NT2/D1 (cell line): Measurements from ENCODE around the gene KCNN1.

Experiments
- DNase-seq: peaks from one replicate; pipeline ENCODE4 v3.0.0-alpha.2; 2011; ENCODE audit warnings: low read depth, low spot score
- H3K27me3 ChIP-seq: 2 replicates; pipeline ENCODE4 v1.6.0; 2011; ENCODE audit warnings: mild to moderate bottlenecking; ENCODE audit not compliant: insufficient read length, insufficient read depth
- H3K36me3 ChIP-seq: 2 replicates; pipeline ENCODE4 v1.6.1; 2011; ENCODE audit warnings: mild to moderate bottlenecking, low read length, mixed read lengths; ENCODE audit not compliant: insufficient read depth, insufficient read length
- H3K4me1 ChIP-seq: 2 replicates; pipeline ENCODE4 v1.5.1; 2011; ENCODE audit not compliant: insufficient read depth, insufficient read length
- H3K4me3 ChIP-seq: 2 replicates; pipeline ENCODE4 v1.5.1; 2011; ENCODE audit warnings: low read depth; ENCODE audit not compliant: insufficient read length
- H3K9ac ChIP-seq: 2 replicates; pipeline ENCODE4 v1.6.0; 2011; ENCODE audit warnings: low read depth; ENCODE audit not compliant: insufficient read length
- H3K9me3 ChIP-seq: 2 replicates; pipeline ENCODE4 v1.5.1; 2011; ENCODE audit warnings: mild to moderate bottlenecking, low read length; ENCODE audit not compliant: insufficient read depth
- SUZ12 ChIP-seq: IDR thresholded peaks from 2 replicates; pipeline ENCODE4 v1.6.1; 2011; ENCODE audit not compliant: insufficient read length, insufficient read depth; ENCODE audit errors: extremely low read depth
- YY1 ChIP-seq: IDR thresholded peaks from 2 replicates; pipeline ENCODE4 v1.6.1; 2011; ENCODE audit not compliant: insufficient read length, insufficient read depth
- ZNF274 ChIP-seq: IDR thresholded peaks from 2 replicates; pipeline ENCODE4 v1.6.1; 2011; ENCODE audit warnings: mild to moderate bottlenecking, low read depth, low read length

The KCNN1 gene

GRCh38 chr19:18041054-18041453 is 74.1 kb downstream of the KCNN1 start:
- H3K9ac ChIP-seq, result no peak overlapping the region
- TF ChIP-seq SUZ12 (no peak), YY1 (no peak), ZNF274 (no peak)
- H3K4me1 ChIP-seq, result no peaks in the 10 kb centered on the region
- H3K9me3 ChIP-seq, result peaks cover 13% of the 10 kb centered on the region; the same call in 1 of the 2 replicates
- no peaks in the 10 kb centered on the region for H3K27me3 ChIP-seq
- no peak for DNase-seq
- no peaks in the 10 kb centered on the region for H3K36me3 ChIP-seq
- H3K4me3 ChIP-seq, result no peak overlapping the region

- Histone ChIP-seq H3K27me3 (no peaks in the 10 kb centered on the region), H3K9ac (no peak overlapping the region), H3K4me1 (peaks cover 6% of the 10 kb centered on the region), H3K4me3 (no peak overlapping the region), H3K9me3 (peaks cover 13% of the 10 kb centered on the region; the same call in 1 of the 2 replicates), H3K36me3 (no peaks in the 10 kb centered on the region)
- no peak for DNase-seq
- TF ChIP-seq SUZ12, result no peak
- no peak for TF ChIP-seq ZNF274
- TF ChIP-seq YY1, result no peak
Measured at GRCh38 chr19:18043676-18044075, 76.8 kb downstream of the KCNN1 start.

DNA sequence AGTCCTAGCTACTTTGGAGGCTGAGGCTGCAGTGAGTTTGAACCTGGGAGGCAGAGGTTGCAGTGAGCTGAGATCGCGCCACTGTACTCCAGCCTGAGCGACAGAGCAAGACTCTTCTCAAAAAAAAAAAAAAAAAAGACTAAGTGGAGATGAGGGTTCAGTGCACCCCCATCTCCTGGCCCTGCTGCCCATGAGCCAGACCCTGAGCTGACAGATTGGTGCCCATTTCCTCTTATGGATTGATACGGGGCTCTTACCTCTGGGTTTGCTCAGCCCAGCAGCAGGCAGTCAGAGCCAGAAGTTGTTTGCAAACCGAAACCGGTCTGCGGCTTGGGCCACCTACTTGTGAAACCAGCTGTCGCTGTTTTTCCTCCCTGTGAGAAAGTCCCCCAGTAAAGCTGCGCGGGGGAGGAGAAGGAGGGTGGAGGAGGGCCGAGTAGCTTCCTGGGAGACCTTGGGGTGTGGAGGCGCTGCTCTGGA is 78.0 kb downstream of the KCNN1 start:
- peaks cover 6% of the 10 kb centered on the region for H3K4me1 ChIP-seq
- H3K9me3 ChIP-seq, result peaks cover 13% of the 10 kb centered on the region; the same call in 1 of the 2 replicates
- H3K9ac ChIP-seq, result peak overlapping the region; percentile 52
- no peaks in the 10 kb centered on the region for H3K36me3 ChIP-seq
- TF ChIP-seq ZNF274 (no peak), SUZ12 (no peak), YY1 (no peak)
- H3K27me3 ChIP-seq, result no peaks in the 10 kb centered on the region
- no peak for DNase-seq
- no peak overlapping the region for H3K4me3 ChIP-seq

- H3K36me3 ChIP-seq, result no peaks in the 10 kb centered on the region
- no peaks in the 10 kb centered on the region for H3K27me3 ChIP-seq
- DNase-seq, result no peak
- H3K4me1 ChIP-seq, result peaks cover 6% of the 10 kb centered on the region
- H3K9ac ChIP-seq, result peak overlapping the region; percentile 52
- H3K4me3 ChIP-seq, result no peak overlapping the region
- peaks cover 12% of the 10 kb centered on the region; the same call in 1 of the 2 replicates for H3K9me3 ChIP-seq
- TF ChIP-seq ZNF274, result no peak
- TF ChIP-seq SUZ12, result no peak
- TF ChIP-seq YY1, result no peak
Measured at GRCh38 chr19:18045307-18046050, 78.6 kb downstream of the KCNN1 start.

GRCh38 chr19:18046059-18046718 is 79.3 kb downstream of the KCNN1 start:
- H3K27me3 ChIP-seq, result no peaks in the 10 kb centered on the region
- TF ChIP-seq SUZ12, result no peak
- TF ChIP-seq YY1, result no peak
- no peak for TF ChIP-seq ZNF274
- H3K36me3 ChIP-seq, result no peaks in the 10 kb centered on the region
- no peak overlapping the region for H3K4me3 ChIP-seq
- H3K9ac ChIP-seq, result peak overlapping the region; percentile 17
- DNase-seq, result no peak
- H3K4me1 ChIP-seq, result peaks cover 6% of the 10 kb centered on the region
- peaks cover 5% of the 10 kb centered on the region; the same call in 1 of the 2 replicates for H3K9me3 ChIP-seq

DNA sequence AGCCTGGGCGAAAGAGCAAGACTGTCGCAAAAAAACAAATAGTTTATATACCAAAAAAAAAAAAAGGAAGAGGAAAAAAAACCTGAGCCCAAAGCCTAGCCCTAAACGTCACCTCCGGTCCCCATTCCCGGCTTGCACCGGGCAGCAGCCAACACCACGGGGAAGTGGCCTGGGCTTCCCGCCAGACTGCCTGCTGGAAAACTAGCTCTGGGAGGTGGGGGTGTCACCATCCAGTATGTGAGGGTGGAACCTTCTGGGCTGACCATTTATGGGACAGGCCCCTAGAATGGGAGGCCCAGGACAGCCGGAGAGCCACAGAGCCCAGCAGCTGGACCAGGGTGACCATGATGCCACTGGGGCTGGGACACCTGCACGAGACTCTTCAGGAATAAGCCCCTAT is 82.5 kb downstream of the KCNN1 start:
- Histone ChIP-seq H3K4me3 (no peak overlapping the region), H3K9me3 (no peaks in the 10 kb centered on the region), H3K36me3 (no peaks in the 10 kb centered on the region), H3K4me1 (peaks cover 6% of the 10 kb centered on the region), H3K9ac (no peak overlapping the region), H3K27me3 (no peaks in the 10 kb centered on the region)
- no peak for TF ChIP-seq ZNF274
- no peak for TF ChIP-seq SUZ12
- no peak for DNase-seq
